ENCODE measurements around the gene DGAT2. TPM values are rescaled to one million over a fixed set of nuclear protein-coding genes. Genes with fewer than 3 reads are reported as not detected.
"Not testable (repeated sequence)": the region's sequence is repeated elsewhere in the genome, so short reads cannot be mapped to it uniquely, and the experiment has no call there.

Gene DGAT2
- total and polyA plus RNA-seq, 2 experiments from 2014 or later = 23.7 to 44.9 TPM

DNA sequence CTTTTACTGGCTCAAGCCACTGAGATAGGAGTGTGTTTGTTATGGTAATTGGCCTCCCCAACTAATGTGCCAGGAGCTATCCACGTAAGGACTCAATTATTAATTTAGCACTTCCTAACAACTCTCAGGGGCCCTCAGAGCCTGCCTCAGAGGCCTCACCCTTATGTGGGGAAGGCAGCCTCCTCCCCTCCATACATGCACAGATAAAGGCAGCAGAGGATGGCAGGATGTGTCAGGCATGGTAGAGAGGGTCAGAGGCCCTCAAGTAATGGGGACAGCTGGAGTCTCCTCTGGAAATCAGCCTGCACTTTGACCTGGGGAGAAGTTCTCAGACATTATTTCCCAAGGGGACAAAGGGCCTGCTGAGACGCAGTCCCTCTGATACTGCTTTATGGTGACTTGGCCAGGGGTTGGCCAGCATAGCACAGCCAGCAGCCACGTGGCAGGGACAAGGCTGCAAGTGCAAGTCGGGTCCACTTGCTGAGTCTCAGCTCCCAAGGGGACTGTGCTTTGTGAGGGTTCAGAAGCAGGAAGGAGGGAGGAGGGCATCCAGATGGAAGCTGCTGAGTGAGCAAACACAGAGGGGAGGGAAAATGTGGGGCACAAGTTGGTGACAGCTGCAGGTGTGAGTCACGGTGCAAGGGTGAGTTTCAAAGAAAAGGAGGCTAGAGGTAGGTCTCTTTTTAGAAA, 33.9 kb upstream of the DGAT2 start:
- peaks cover 4% of the 10 kb centered on the region for H3K4me1 ChIP-seq (ENCODE audit: low read depth)
- H3K36me3 ChIP-seq = no peaks in the 10 kb centered on the region
- TF ChIP-seq, protein P1, sequence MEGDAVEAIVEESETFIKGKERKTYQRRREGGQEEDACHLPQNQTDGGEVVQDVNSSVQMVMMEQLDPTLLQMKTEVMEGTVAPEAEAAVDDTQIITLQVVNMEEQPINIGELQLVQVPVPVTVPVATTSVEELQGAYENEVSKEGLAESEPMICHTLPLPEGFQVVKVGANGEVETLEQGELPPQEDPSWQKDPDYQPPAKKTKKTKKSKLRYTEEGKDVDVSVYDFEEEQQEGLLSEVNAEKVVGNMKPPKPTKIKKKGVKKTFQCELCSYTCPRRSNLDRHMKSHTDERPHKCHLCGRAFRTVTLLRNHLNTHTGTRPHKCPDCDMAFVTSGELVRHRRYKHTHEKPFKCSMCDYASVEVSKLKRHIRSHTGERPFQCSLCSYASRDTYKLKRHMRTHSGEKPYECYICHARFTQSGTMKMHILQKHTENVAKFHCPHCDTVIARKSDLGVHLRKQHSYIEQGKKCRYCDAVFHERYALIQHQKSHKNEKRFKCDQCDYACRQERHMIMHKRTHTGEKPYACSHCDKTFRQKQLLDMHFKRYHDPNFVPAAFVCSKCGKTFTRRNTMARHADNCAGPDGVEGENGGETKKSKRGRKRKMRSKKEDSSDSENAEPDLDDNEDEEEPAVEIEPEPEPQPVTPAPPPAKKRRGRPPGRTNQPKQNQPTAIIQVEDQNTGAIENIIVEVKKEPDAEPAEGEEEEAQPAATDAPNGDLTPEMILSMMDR (IDR thresholded peaks at IDR 0.05; ENCODE audit: low read depth, low read length) = no peak
- no peaks in the 10 kb centered on the region for H3K9me3 ChIP-seq (ENCODE audit: low read depth)
- no peak for DNase-seq (ENCODE audit: low read depth in 1 of 2, low spot score in 1 of 2)
- H3K27ac ChIP-seq = no peak overlapping the region
- no peak overlapping the region for H3K4me3 ChIP-seq
- no peaks in the 10 kb centered on the region for H3K27me3 ChIP-seq

DNA sequence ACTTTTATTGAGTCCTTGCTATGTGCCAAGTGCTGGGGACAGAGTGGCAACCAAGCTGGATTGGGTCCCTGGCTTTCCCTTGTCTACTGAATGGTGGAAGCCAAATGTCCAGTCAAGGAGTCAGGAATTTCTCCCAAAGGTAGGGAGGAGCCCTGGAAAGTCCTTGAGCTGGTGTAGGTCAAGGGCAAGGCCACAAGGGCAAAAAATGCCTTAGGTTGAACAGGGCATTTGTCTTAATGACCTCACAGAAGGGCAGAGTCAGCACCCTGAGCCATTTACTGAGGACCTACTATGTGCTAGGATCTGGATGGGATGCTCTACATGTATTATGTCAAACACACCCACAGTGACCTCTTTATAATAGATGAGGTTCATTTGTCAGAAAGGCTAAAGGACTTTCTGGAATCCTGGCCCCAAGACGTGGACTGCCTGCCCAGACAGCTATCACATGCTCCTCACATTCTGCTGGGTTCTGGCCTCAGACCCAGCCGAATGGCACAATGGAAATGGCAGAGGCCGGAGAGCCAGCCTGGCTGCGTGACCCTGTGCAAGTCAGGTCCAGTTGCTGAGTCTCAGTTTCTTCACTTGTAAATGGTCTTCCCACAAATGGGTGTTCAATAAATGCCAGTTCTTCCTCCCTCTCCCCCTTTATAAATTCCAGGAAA, 33.3 kb upstream of the DGAT2 start:
- no peak overlapping the region for H3K27ac ChIP-seq
- H3K4me3 ChIP-seq = no peak overlapping the region
- peaks cover 4% of the 10 kb centered on the region for H3K4me1 ChIP-seq (ENCODE audit: low read depth)
- TF ChIP-seq, protein P1 (IDR thresholded peaks at IDR 0.05; ENCODE audit: low read depth, low read length) = no peak
- DNase-seq (ENCODE audit: low read depth in 1 of 2, low spot score in 1 of 2) = no peak
- no peaks in the 10 kb centered on the region for H3K27me3 ChIP-seq
- H3K36me3 ChIP-seq = no peaks in the 10 kb centered on the region
- no peaks in the 10 kb centered on the region for H3K9me3 ChIP-seq (ENCODE audit: low read depth)

DNA sequence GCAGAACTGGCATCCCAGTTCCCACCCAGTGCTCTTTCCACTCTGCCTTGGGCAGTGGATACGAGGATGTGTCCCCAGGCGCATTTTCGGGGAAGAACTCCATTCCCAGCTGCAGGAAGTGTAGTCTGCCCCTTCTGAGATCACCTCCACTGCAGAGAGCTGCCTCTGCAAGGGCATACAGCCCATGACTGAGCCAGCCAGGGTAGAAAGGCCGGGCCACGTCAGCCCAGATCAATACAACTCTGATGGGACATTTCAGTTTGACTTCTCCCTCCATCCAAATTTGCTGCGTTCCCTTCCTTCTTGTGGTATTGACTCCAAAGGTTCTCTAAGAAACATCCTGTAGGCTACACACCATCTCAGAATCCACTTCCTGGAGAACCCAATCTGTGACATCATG, 31.3 kb upstream of the DGAT2 start:
- no peak for DNase-seq (ENCODE audit: low read depth in 1 of 2, low spot score in 1 of 2)
- TF ChIP-seq, protein P1 (IDR thresholded peaks at IDR 0.05; ENCODE audit: low read depth, low read length) = no peak

DNA sequence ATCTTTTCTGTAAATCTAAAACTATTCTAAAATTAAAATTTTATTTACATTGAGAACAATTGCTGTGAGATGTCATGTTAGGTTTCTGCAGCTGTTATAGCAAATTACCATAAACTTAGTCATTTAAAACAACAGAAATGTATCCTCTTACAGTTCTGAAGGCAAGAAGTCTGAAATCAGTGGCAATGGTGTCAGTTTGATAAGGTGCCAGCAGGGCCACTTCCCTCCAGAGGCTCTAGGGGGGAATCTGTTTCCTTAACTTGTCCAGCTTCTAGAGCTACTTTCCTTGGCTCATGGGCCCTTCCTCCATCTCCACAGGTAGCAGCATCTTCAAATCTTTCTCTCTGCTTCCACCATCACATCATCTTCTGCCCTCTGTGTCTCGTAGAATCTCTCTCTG, 27.9 kb upstream of the DGAT2 start:
- H3K27me3 ChIP-seq = no peaks in the 10 kb centered on the region
- no peak overlapping the region for H3K27ac ChIP-seq
- peaks cover 15% of the 10 kb centered on the region for H3K4me1 ChIP-seq (ENCODE audit: low read depth)
- no peaks in the 10 kb centered on the region for H3K9me3 ChIP-seq (ENCODE audit: low read depth)
- no peak for DNase-seq (ENCODE audit: low read depth in 1 of 2, low spot score in 1 of 2)
- H3K4me3 ChIP-seq = no peak overlapping the region
- TF ChIP-seq, protein P1 (IDR thresholded peaks at IDR 0.05; ENCODE audit: low read depth, low read length) = no peak
- no peaks in the 10 kb centered on the region for H3K36me3 ChIP-seq

More for the DNA sequence above, 31.3 kb upstream of the DGAT2 start:
- Histone ChIP-seq H3K9me3 (ENCODE audit: low read depth) (no peaks in the 10 kb centered on the region), H3K27ac (no peak overlapping the region), H3K36me3 (no peaks in the 10 kb centered on the region), H3K4me1 (ENCODE audit: low read depth) (peaks cover 4% of the 10 kb centered on the region), H3K27me3 (no peaks in the 10 kb centered on the region), H3K4me3 (no peak overlapping the region)

DNA sequence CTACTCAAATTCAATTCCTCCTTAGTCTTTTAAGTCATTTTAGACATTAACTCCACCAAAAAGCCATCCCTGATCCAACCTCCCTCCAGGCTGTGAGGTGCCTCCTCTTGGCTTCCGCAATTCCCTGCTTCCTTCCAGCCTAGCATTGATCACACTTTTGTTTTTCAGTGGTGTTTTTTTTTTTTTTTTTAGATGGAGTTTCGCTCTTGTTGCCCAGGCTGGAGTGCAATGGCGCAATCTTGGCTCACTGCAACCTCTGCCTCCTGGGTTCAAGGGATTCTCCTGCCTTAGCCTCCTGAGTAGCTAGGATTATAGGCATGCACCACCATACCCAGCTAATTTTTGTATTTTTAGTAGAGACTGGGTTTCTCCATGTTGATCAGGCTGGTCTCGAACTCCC, 25.4 kb upstream of the DGAT2 start:
- not testable (repeated sequence) for H3K27ac ChIP-seq; H3K27me3 ChIP-seq; H3K4me3 ChIP-seq; DNase-seq (ENCODE audit: low read depth in 1 of 2, low spot score in 1 of 2); H3K36me3 ChIP-seq; H3K9me3 ChIP-seq (ENCODE audit: low read depth)
- H3K4me1 ChIP-seq (ENCODE audit: low read depth) = peaks cover 30% of the 10 kb centered on the region
